Astrocyte of the spinal cord (primary cell): ENCODE data around the gene AGPAT4.

ENCODE experiments used
- DNase-seq: peaks from one replicate; pipeline ENCODE4 v3.0.0; 2011; ENCODE audit warnings: low read depth, low spot score
- H3K4me3 ChIP-seq: 2 replicates; pipeline ENCODE4 v1.5.1; 2011; ENCODE audit warnings: low read depth, mild to moderate bottlenecking, low read length, moderate library complexity
- CTCF ChIP-seq: IDR thresholded peaks from 2 replicates; pipeline ENCODE4 v1.5.1; 2012; ENCODE audit warnings: low read depth, mild to moderate bottlenecking, low read length, inconsistent platforms
- in situ Hi-C: cut with HindIII; loops from 2 replicates; pipeline ENCODE4 v1.10.0; 2017; ENCODE audit warnings: low sequenced_read_pairs

AGPAT4 gene

GRCh38 chr6:161111261-161111660, 162.6 kb downstream of the AGPAT4 start:
- no peak for DNase-seq
- in situ Hi-C loops: no loop called here
- TF ChIP-seq CTCF: no peak
- H3K4me3 ChIP-seq: no peak overlapping the region

GRCh38 chr6:161110028-161110779, 163.7 kb downstream of the AGPAT4 start:
- in situ Hi-C loops: no loop called here
- no peak for TF ChIP-seq CTCF
- DNase-seq: no peak
- H3K4me3 ChIP-seq: no peak overlapping the region

GRCh38 chr6:161109366-161109765, 164.5 kb downstream of the AGPAT4 start:
- H3K4me3 ChIP-seq: no peak overlapping the region
- DNase-seq: no peak
- TF ChIP-seq CTCF: no peak
- in situ Hi-C loops: no loop called here

- in situ Hi-C loops: no loop called here
- H3K4me3 ChIP-seq: no peak overlapping the region
- TF ChIP-seq CTCF: no peak
- DNase-seq: no peak
These were observed 164.9 kb downstream of the AGPAT4 start for GRCh38 chr6:161108916-161109315.

- DNase-seq: no peak
- TF ChIP-seq CTCF: no peak
- in situ Hi-C loops: no loop called here
- H3K4me3 ChIP-seq: no peak overlapping the region
These were observed 165.8 kb downstream of the AGPAT4 start for GRCh38 chr6:161107779-161108730.

GRCh38 chr6:161105408-161105807, 168.5 kb downstream of the AGPAT4 start:
- no peak for DNase-seq
- in situ Hi-C loops: no loop called here
- H3K4me3 ChIP-seq: no peak overlapping the region
- TF ChIP-seq CTCF: no peak
